Measurements from ENCODE around the gene GABRG3.

DNA sequence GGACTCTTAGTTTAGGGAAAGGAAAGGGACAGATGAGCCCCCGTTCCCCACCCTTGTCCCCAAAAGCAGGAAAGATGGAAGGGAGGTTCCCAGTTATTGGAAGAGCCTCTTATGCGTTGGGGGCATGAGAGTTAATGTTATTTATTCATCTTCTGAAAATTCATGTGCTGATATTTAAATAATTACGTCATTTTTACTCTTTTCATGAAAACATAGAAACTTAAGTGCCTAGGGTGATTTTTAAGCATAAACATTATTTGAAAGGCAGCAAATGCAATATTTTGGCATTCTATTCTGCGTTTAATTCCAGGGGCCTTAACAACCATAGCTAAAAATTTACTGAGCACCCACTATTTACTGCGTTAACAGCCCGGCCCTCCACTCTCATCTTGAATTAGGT is 48.7 kb downstream of the GABRG3 start:
- no peak for TF ChIP-seq POLR2A (IDR thresholded peaks at IDR 0.05)
- TF ChIP-seq, protein P1, sequence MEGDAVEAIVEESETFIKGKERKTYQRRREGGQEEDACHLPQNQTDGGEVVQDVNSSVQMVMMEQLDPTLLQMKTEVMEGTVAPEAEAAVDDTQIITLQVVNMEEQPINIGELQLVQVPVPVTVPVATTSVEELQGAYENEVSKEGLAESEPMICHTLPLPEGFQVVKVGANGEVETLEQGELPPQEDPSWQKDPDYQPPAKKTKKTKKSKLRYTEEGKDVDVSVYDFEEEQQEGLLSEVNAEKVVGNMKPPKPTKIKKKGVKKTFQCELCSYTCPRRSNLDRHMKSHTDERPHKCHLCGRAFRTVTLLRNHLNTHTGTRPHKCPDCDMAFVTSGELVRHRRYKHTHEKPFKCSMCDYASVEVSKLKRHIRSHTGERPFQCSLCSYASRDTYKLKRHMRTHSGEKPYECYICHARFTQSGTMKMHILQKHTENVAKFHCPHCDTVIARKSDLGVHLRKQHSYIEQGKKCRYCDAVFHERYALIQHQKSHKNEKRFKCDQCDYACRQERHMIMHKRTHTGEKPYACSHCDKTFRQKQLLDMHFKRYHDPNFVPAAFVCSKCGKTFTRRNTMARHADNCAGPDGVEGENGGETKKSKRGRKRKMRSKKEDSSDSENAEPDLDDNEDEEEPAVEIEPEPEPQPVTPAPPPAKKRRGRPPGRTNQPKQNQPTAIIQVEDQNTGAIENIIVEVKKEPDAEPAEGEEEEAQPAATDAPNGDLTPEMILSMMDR (IDR thresholded peaks at IDR 0.05), result no peak
